ENCODE measurements around the gene CDS2. TPM values are rescaled to one million over a fixed set of nuclear protein-coding genes. Genes with fewer than 3 reads are reported as not detected.

Gene CDS2
- total and polyA plus RNA-seq, 2 of the 13 experiments (the other 11 are each of a cell fraction or from before 2014, with no cell fraction given), result 81.3 to 153 TPM

GRCh38 chr20:5203380-5203779 is 76.6 kb downstream of the CDS2 start:
- no peak for FAIRE-seq

More at GRCh38 chr20:5203380-5203779, 76.6 kb downstream of the CDS2 start:
- no peak for DNase-seq (ENCODE audit: low spot score)
- CTCF ChIA-PET (ENCODE audit: low intra/inter-chr PET ratio, low total read pairs), result interaction anchor here (1.8 kb wide), 1 partner anchor 20 kb away, joined by 6 read pairs; no protein-coding TSS in a partner anchor
- no peaks in the 10 kb centered on the region for H3K27me3 ChIP-seq (ENCODE audit: control insufficient read depth in 1 of 2, insufficient read depth in 2 of 2, low read length in 2 of 2)
- no peak overlapping the region for H3K4me3 ChIP-seq (replicated peaks in 1 of 3; ENCODE audit: insufficient read depth in 1 of 3, low read depth in 2 of 3, low read length in 3 of 3)
- peak overlapping the region; percentile 55 for H3K27ac ChIP-seq (ENCODE audit: extremely low read length, insufficient read depth, low read length)
- H3K4me1 ChIP-seq (ENCODE audit: insufficient read depth, low read length), result peaks cover 34% of the 10 kb centered on the region
- intact Hi-C loops (cut with micrococcal nuclease; ENCODE audit: unreplicated experiment), result no loop called here
- H4K20me1 ChIP-seq (ENCODE audit: insufficient read depth, low read length), result no peaks in the 10 kb centered on the region
- no TSS peak for BruUV-seq (replicated peaks)
- no peaks in the 10 kb centered on the region for H3K9me3 ChIP-seq (ENCODE audit: low read length)
- ATAC-seq, result no peak
- no peak overlapping the region for H2AFZ ChIP-seq (ENCODE audit: low read length)
- WGBS (ENCODE audit: low lambda C conversion rate), result 63% methylated on average over 4 of the region's 4 CpGs
- no peaks in the 10 kb centered on the region for H3K79me2 ChIP-seq (ENCODE audit: insufficient read depth, low read length)
- peaks cover 0 to 7% of the 10 kb centered on the region in 2 experiments; a peak in 1 of 5 replicates for H3K36me3 ChIP-seq (replicated peaks in 1 of 2; ENCODE audit: control insufficient read depth in 1 of 2, insufficient read depth in 2 of 2, low read length in 2 of 2)
- H3K4me2 ChIP-seq (ENCODE audit: low read depth, low read length), result peak overlapping the region; percentile 3; the same call in 1 of the 2 replicates
- 0 out of 2 replicates have a peak, but pooled peaks have one; percentile 19 for TF ChIP-seq ARNT2 (CRISPR knock-in tag; IDR thresholded peaks at IDR 0.05; ENCODE audit: low read depth)
- TF ChIP-seq ZNF460 (CRISPR knock-in tag; IDR thresholded peaks at IDR 0.05; ENCODE audit: borderline replicate concordance), result no peak
- TF ChIP-seq ZNF746 (CRISPR knock-in tag; IDR thresholded peaks at IDR 0.05), result 0 out of 2 replicates have a peak, but pooled peaks have one; percentile 13
- no peak for TF ChIP-seq ZNF264 (CRISPR knock-in tag; IDR thresholded peaks at IDR 0.05)
- 0 out of 2 replicates have a peak, but pooled peaks have one; percentile 19 for TF ChIP-seq ZBTB34 (CRISPR knock-in tag; IDR thresholded peaks at IDR 0.05)
- TF ChIP-seq MED13 (CRISPR knock-in tag; IDR thresholded peaks at IDR 0.05), result no peak
- TF ChIP-seq, protein P1, sequence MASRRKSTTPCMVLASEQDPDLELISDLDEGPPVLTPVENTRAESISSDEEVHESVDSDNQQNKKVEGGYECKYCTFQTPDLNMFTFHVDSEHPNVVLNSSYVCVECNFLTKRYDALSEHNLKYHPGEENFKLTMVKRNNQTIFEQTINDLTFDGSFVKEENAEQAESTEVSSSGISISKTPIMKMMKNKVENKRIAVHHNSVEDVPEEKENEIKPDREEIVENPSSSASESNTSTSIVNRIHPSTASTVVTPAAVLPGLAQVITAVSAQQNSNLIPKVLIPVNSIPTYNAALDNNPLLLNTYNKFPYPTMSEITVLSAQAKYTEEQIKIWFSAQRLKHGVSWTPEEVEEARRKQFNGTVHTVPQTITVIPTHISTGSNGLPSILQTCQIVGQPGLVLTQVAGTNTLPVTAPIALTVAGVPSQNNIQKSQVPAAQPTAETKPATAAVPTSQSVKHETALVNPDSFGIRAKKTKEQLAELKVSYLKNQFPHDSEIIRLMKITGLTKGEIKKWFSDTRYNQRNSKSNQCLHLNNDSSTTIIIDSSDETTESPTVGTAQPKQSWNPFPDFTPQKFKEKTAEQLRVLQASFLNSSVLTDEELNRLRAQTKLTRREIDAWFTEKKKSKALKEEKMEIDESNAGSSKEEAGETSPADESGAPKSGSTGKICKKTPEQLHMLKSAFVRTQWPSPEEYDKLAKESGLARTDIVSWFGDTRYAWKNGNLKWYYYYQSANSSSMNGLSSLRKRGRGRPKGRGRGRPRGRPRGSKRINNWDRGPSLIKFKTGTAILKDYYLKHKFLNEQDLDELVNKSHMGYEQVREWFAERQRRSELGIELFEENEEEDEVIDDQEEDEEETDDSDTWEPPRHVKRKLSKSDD (CRISPR knock-in tag; IDR thresholded peaks at IDR 0.05; ENCODE audit: low read depth), result no peak
- TF ChIP-seq, protein P2, sequence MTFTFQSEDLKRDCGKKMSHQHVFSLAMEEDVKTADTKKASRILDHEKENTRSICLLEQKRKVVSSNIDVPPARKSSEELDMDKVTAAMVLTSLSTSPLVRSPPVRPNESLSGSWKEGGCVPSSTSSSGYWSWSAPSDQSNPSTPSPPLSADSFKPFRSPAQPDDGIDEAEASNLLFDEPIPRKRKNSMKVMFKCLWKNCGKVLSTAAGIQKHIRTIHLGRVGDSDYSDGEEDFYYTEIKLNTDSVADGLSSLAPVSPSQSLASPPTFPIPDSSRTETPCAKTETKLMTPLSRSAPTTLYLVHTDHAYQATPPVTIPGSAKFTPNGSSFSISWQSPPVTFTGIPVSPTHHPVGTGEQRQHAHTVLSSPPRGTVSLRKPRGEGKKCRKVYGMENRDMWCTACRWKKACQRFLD (CRISPR knock-in tag; IDR thresholded peaks at IDR 0.05; ENCODE audit: borderline replicate concordance), result no peak
- TF ChIP-seq HOMEZ (CRISPR knock-in tag; IDR thresholded peaks at IDR 0.05; ENCODE audit: low read depth), result no peak
- no peak for TF ChIP-seq ZFP41 (CRISPR knock-in tag; IDR thresholded peaks at IDR 0.05; ENCODE audit: borderline replicate concordance)
- TF ChIP-seq ZNF337 (CRISPR knock-in tag; IDR thresholded peaks at IDR 0.05; ENCODE audit: borderline replicate concordance, low read depth), result no peak
- H3K9ac ChIP-seq (ENCODE audit: insufficient read depth, low read depth, low read length), result 0 out of 2 replicates have a peak overlapping the region, but pooled peaks have one; percentile 2
- in situ Hi-C loops (cut with HindIII; ENCODE audit: extremely low pct_ligation_motif_present, low pct_unique_long_range_greater_than_20kb), result no loop called here
- POLR2A ChIA-PET, result interaction anchor here (1.3 to 1.6 kb wide), 2 partner anchors 11 to 84 kb away, joined by 4 to 7 read pairs; partner anchors contain the start of gene PCNA

Measured in HepG2 (cell line).